NT2/D1 (cell line): ENCODE data around the gene PHF21B.

Experiments used
- SUZ12 ChIP-seq: IDR thresholded peaks from 2 replicates; pipeline ENCODE4 v1.6.1; 2011; ENCODE audit not compliant: insufficient read length, insufficient read depth; ENCODE audit errors: extremely low read depth
- YY1 ChIP-seq: IDR thresholded peaks from 2 replicates; pipeline ENCODE4 v1.6.1; 2011; ENCODE audit not compliant: insufficient read length, insufficient read depth
- ZNF274 ChIP-seq: IDR thresholded peaks from 2 replicates; pipeline ENCODE4 v1.6.1; 2011; ENCODE audit warnings: mild to moderate bottlenecking, low read depth, low read length

DNA sequence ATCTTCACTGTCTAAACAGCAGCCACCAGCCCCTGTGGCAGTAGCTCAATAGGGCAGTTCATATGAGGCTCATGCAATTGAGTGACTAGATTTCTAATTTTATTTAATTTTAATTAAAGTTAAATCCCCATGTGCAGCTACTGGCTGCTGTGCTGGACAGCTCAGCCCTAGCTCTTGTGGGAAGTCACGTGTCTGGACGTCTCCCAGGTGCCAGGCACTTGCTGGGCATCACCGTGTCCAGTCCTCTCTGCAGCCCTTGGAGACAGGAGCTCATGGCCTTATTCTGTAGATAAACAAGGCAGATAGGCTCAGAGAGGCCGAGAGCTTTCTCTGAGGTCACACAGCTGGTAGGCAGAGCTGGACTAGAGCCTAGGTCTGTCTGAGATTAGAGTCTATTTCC, 162.4 kb downstream of the PHF21B start:
- TF ChIP-seq YY1: no peak
- TF ChIP-seq ZNF274: no peak
- TF ChIP-seq SUZ12: no peak
